ENCODE data around the gene PMFBP1. TPM values are rescaled to one million over a fixed set of nuclear protein-coding genes. Genes with fewer than 3 reads are reported as not detected.

The PMFBP1 gene
- total RNA-seq, 2 experiments from 2014 or later, result 0.64 to 0.88 TPM

DNA sequence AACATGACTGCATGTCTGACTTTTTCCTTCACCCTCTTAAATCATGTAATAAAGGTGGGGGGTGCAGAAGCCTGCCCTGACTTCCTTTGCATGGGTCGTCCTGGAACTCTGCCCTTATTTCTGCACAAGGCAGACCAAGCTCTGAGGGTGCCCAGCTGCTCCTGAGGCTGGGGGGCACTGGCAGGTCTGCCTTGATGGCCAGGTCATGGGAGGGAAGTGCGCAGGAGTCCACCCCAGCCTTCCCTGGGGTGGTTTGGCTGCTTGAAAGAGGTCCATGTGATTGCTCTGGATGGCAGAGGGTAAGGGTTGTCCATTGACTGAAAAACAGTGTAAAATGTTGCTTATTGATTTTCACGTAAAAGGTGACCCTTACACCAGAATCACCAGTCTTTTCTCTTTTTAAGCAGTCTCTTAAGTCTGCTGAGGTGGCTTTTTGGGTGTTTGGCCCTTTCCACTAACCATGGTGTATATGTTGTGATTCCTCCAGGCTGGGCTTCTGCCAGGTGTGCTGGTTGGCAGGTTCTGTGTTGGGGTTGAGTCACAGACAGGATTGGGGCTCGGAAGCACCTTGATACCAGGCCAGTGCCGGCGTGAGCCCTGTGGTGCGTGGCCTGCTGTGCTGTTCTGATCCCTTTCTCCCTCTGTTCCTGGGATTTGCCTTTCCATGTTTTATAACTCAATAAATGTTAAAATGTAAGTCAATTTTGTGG lies 58.9 kb downstream of the PMFBP1 start:
- intact Hi-C loops (cut with DNase I, micrococcal nuclease), result no loop called here
- no peak for ATAC-seq
- H3K36me3 Mint-ChIP-seq (ENCODE audit: low read depth), result peaks cover 45% of the 10 kb centered on the region
- POLR2A ChIA-PET, result interaction anchor here (0.6 to 1.4 kb wide), 2 partner anchors 20 to 504 kb away, joined by 5 read pairs; partner anchors contain the start of genes DHX38 and TXNL4B
- CTCF ChIA-PET, result interaction anchor here (0.9 kb wide), 1 partner anchor 11 kb away, joined by 6 read pairs; no protein-coding TSS in a partner anchor
- no peaks in the 10 kb centered on the region for H3K27me3 Mint-ChIP-seq
- no peak for DNase-seq
- H3K4me1 Mint-ChIP-seq, result no peaks in the 10 kb centered on the region
- H3K4me3 Mint-ChIP-seq, result no peak overlapping the region
- H3K27ac Mint-ChIP-seq, result no peak overlapping the region
- H3K9me3 Mint-ChIP-seq (ENCODE audit: low read depth), result no peaks in the 10 kb centered on the region

DNA sequence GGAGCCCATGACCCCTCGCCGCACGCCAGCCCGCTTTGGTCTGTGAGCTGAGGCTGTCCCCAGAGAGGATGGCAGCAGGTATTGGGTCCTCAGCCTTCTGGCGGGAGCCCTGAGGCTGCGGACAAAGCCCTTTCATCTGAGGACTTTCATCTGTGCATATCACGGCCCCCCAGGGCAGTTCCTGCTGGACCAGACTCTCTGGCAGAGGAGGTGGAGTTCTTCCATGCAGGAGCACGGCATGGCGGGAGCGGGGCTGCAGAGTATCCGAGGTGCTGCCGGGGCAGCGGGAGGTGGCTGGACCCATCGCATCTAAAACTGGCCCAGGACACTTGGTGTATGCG lies 59.5 kb downstream of the PMFBP1 start:
- H3K9me3 Mint-ChIP-seq (ENCODE audit: low read depth), result no peaks in the 10 kb centered on the region
- ChIA-PET CTCF (no interaction called here), POLR2A (interaction anchor here (1.4 kb wide), 1 partner anchor 19 kb away, joined by 5 read pairs; the partner anchor contains the start of genes DHX38 and TXNL4B)
- no peaks in the 10 kb centered on the region for H3K4me1 Mint-ChIP-seq
- intact Hi-C loops (cut with DNase I, micrococcal nuclease), result no loop called here
- H3K4me3 Mint-ChIP-seq, result no peak overlapping the region
- peaks cover 50% of the 10 kb centered on the region for H3K36me3 Mint-ChIP-seq (ENCODE audit: low read depth)
- DNase-seq (no peak), ATAC-seq (no peak)
- no peaks in the 10 kb centered on the region for H3K27me3 Mint-ChIP-seq
- no peak overlapping the region for H3K27ac Mint-ChIP-seq

DNA sequence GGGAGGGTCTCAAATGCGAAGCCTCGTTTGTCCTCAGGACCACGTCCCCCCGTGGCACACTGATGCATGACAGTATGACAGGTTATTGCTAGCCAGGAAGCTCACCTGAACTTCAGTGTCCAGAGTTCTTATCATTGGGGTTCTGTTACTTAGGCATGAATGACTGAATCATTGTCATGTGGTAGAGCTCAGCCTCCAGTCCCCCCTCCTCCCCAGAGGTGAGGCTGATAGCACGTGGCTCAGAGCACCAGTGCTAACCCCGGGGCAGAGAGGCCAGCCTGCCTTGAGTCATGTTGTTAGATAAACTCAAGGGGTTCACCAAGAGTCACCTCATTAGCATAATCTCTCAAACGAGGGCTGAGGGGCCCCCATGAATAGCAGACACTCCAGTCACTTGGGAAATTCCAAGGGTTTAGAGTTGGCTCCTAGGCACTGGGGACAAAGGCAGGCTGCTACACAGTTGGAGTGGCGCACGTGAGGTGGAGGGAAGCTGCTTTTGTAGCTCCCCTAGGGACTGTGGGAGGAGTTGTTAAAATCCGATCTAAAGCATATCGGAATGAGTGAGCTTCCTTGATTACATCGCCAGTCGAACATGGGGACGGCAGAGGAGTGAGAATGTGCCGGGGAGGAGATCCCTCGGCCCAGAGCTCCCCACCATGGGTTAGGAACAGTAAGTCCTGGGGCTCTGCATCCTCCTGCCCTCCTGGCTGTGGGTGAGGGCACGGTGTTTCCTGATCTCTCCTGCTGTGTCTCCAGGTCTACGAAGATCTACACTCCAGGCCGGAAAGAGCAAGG lies 60.1 kb downstream of the PMFBP1 start:
- H3K27ac Mint-ChIP-seq, result no peak overlapping the region
- intact Hi-C loops (cut with DNase I, micrococcal nuclease), result no loop called here
- DNase-seq (no peak), ATAC-seq (no peak)
- no peaks in the 10 kb centered on the region for H3K9me3 Mint-ChIP-seq (ENCODE audit: low read depth)
- ChIA-PET POLR2A (interaction anchor here (1.4 kb wide), 1 partner anchor 18 kb away, joined by 5 read pairs; the partner anchor contains the start of genes DHX38 and TXNL4B), CTCF (interaction anchor here (1.0 to 1.5 kb wide), 2 partner anchors 11 to 12 kb away, joined by 3 read pairs; no protein-coding TSS in a partner anchor)
- H3K27me3 Mint-ChIP-seq, result no peaks in the 10 kb centered on the region
- H3K4me3 Mint-ChIP-seq, result no peak overlapping the region
- peaks cover 53% of the 10 kb centered on the region for H3K36me3 Mint-ChIP-seq (ENCODE audit: low read depth)
- no peaks in the 10 kb centered on the region for H3K4me1 Mint-ChIP-seq

DNA sequence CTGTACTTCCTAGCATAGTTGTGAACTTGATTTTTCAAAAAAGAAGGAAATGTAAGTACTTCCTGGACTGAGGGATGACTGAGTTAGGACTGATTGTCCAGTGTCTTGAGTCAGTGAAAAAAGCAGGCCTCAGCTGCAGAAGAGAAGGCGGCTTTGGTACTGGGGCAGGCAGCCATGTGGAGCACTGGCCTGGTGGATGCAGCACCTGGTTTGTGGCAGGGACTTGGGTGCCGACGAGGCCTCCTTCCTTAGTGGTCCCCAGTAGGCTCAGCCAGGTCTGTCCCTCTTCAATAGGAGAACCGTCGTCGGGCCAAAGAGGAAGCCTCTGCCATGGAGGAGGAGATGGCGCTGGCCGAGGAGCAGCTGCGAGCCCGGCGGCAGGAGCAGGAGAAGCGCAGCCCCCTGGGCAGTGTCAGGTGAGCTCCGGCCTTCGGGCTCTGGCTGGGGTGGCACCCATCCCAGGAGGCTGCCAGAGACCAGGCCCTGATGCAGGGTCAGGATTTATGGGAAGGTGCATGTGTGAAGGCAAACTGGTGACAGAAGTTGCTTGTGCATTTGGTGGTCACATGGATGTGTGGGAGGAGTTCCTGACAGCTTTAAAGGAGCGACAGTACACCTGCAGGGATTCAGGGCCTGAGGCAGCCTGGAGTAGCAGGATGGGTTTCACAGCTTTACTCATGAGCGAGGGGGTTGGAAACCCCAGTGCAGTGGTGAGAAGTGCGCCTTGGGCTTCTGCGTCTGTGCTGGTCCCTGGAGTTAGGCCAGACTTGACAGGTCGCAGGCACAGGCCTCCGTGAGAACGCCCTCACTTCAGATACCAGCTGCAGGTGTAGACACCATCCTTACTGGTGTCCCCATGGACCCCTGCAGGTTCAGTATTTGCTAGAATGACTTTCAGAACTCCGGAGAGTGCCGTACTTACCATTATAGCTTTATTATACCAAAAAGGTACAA lies 61.0 kb downstream of the PMFBP1 start:
- ChIA-PET CTCF (interaction anchor here (0.6 to 1.5 kb wide), 3 partner anchors 11 to 350 kb away, joined by 3 to 5 read pairs (median 3); no protein-coding TSS in a partner anchor), POLR2A (no interaction called here)
- no peaks in the 10 kb centered on the region for H3K9me3 Mint-ChIP-seq (ENCODE audit: low read depth)
- H3K4me3 Mint-ChIP-seq, result no peak overlapping the region
- H3K27me3 Mint-ChIP-seq, result no peaks in the 10 kb centered on the region
- DNase-seq, result no peak
- peaks cover 58% of the 10 kb centered on the region for H3K36me3 Mint-ChIP-seq (ENCODE audit: low read depth)
- H3K4me1 Mint-ChIP-seq, result no peaks in the 10 kb centered on the region
- H3K27ac Mint-ChIP-seq, result no peak overlapping the region
- intact Hi-C loops (cut with DNase I, micrococcal nuclease), result no loop called here
- ATAC-seq, result no peak

DNA sequence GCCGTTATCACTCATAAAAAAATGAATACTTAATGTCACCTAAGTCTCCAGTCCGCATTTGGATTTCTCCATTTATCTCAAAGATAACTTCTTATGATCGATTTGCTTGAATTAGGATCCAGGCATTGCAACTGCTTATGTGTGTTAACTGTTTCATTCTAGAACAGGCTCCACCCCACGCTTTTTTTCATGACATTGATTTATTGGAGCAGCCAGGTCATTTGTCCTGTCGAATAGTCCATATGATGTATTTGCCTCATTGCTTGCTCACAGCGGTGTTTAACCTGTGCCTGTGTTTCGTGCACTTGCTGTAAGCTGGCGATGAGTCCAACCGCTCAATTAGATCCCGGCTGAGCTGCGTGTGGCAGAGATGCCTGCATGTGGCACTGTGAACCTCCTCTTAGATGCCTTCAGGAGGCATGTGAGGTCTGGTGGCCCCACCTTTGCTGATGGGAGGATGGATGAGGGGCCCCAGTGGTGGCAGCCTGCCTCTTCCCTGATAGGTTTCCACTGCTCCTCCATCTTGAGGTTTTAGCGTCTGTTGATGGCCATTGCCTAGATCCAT lies 61.9 kb downstream of the PMFBP1 start:
- POLR2A ChIA-PET, result no interaction called here
- Mint-ChIP-seq H3K9me3 (ENCODE audit: low read depth) (no peaks in the 10 kb centered on the region), H3K27me3 (no peaks in the 10 kb centered on the region), H3K4me3 (no peak overlapping the region), H3K36me3 (ENCODE audit: low read depth) (peaks cover 67% of the 10 kb centered on the region), H3K4me1 (no peaks in the 10 kb centered on the region), H3K27ac (no peak overlapping the region)
- DNase-seq, result no peak
- CTCF ChIA-PET, result interaction anchor here (0.6 kb wide), 1 partner anchor 351 kb away, joined by 5 read pairs; no protein-coding TSS in a partner anchor
- ATAC-seq, result no peak
- intact Hi-C loops (cut with DNase I, micrococcal nuclease), result no loop called here

DNA sequence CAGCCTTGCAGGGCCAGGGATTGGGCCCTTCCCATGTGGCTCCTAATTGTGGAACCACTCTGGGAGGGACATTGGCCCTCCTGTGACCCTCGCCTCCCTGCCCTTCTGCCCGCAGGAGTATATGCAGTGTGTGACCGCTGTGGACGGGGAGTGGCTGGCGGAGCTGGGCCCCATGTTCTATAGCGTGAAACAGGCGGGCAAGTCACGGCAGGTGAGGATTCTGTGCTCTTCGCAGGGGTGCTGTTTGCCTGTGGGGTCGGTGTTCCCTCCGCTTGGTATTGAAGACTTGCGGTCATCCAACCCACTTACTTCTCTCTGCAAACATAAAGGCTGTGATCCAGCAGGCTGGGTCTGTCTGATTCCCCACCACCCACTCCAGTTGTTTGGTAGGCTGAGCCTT lies 62.7 kb downstream of the PMFBP1 start:
- ChIA-PET POLR2A (no interaction called here), CTCF (no interaction called here)
- intact Hi-C loops (cut with DNase I, micrococcal nuclease), result no loop called here
- ATAC-seq (no peak), DNase-seq (no peak)
- H3K36me3 Mint-ChIP-seq (ENCODE audit: low read depth), result peaks cover 69% of the 10 kb centered on the region
- no peak overlapping the region for H3K27ac Mint-ChIP-seq
- no peaks in the 10 kb centered on the region for H3K4me1 Mint-ChIP-seq
- no peaks in the 10 kb centered on the region for H3K9me3 Mint-ChIP-seq (ENCODE audit: low read depth)
- H3K27me3 Mint-ChIP-seq, result no peaks in the 10 kb centered on the region
- H3K4me3 Mint-ChIP-seq, result no peak overlapping the region

DNA sequence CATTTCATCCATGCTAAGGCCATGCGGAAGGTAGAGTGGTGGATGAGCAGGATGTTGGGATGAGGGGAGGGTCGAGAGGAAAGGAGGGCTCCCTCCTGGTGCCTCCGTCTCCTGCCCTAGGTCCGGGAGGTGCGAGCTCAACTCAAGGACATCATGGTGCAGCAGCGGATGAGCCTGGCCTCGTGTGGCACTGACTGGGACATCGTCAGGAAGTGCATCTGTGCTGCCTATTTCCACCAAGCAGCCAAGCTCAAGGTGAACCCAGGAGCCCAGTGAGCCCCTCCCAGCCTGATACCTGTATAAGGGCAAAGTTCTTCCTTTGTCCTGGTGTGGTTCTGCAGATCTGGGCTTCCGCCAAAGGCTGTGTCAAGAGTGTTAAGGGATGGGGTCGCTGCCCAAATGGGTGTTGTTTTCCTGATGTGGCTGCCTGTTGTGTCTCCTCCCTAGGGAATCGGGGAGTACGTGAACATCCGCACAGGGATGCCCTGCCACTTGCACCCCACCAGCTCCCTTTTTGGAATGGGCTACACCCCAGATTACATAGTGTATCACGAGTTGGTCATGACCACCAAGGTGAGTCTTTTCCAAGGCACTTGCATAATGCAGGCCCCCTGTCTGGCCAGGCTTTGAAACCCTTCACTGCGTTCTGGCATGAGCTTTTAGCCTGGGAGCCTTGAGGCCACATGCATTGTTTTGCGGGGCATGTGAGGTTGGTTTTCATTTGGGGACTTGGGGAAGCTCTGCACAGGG lies 63.4 kb downstream of the PMFBP1 start:
- Mint-ChIP-seq H3K9me3 (ENCODE audit: low read depth) (no peaks in the 10 kb centered on the region), H3K4me1 (no peaks in the 10 kb centered on the region), H3K36me3 (ENCODE audit: low read depth) (peaks cover 74% of the 10 kb centered on the region), H3K27me3 (no peaks in the 10 kb centered on the region), H3K27ac (no peak overlapping the region), H3K4me3 (no peak overlapping the region)
- ChIA-PET CTCF (no interaction called here), POLR2A (no interaction called here)
- intact Hi-C loops (cut with DNase I, micrococcal nuclease), result no loop called here
- ATAC-seq (no peak), DNase-seq (no peak)

DNA sequence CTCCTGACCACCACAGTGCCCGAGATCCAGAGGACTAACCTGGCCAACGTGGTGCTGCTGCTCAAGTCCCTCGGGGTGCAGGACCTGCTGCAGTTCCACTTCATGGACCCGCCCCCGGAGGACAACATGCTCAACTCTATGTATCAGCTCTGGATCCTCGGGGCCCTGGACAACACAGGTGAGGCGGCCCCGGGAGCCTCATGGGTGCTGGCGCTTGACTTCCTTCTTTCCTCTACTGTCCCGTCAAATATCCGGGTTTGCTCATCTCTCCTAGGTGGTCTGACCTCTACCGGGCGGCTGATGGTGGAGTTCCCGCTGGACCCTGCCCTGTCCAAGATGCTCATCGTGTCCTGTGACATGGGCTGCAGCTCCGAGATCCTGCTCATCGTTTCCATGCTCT lies 64.6 kb downstream of the PMFBP1 start:
- H3K27ac Mint-ChIP-seq, result no peak overlapping the region
- H3K9me3 Mint-ChIP-seq (ENCODE audit: low read depth), result no peaks in the 10 kb centered on the region
- no peak overlapping the region for H3K4me3 Mint-ChIP-seq
- H3K4me1 Mint-ChIP-seq, result no peaks in the 10 kb centered on the region
- ATAC-seq (no peak), DNase-seq (no peak)
- H3K27me3 Mint-ChIP-seq, result no peaks in the 10 kb centered on the region
- POLR2A ChIA-PET, result no interaction called here
- intact Hi-C loops (cut with DNase I, micrococcal nuclease), result no loop called here
- CTCF ChIA-PET, result interaction anchor here (0.8 to 1.0 kb wide), 2 partner anchors 14 to 359 kb away, joined by 4 read pairs; no protein-coding TSS in a partner anchor
- H3K36me3 Mint-ChIP-seq (ENCODE audit: low read depth), result peaks cover 77% of the 10 kb centered on the region

DNA sequence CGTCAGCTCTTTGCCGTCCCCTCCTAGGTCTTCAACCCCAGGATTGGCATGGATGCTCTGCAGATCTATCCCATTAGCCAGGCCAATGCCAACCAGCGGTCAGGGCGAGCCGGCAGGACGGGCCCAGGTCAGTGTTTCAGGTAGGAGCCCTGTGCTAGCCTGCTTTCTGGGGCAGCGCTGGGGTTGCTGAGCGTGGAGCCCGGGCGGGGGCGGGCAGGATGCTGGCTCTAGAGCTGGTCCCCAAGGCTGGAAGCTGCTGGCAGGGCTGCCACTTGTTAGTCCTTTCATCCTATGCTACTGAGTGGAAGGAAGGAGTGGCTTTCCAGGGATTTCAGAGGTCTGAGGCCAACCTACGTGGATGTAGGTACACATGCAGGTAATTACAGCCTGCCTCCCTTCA lies 66.0 kb downstream of the PMFBP1 start:
- DNase-seq (no peak), ATAC-seq (no peak)
- H3K9me3 Mint-ChIP-seq (ENCODE audit: low read depth), result no peaks in the 10 kb centered on the region
- H3K36me3 Mint-ChIP-seq (ENCODE audit: low read depth), result peaks cover 75% of the 10 kb centered on the region
- no peaks in the 10 kb centered on the region for H3K27me3 Mint-ChIP-seq
- no peaks in the 10 kb centered on the region for H3K4me1 Mint-ChIP-seq
- no peak overlapping the region for H3K4me3 Mint-ChIP-seq
- intact Hi-C loops (cut with DNase I, micrococcal nuclease), result no loop called here
- CTCF ChIA-PET, result no interaction called here
- POLR2A ChIA-PET, result no interaction called here
- no peak overlapping the region for H3K27ac Mint-ChIP-seq

DNA sequence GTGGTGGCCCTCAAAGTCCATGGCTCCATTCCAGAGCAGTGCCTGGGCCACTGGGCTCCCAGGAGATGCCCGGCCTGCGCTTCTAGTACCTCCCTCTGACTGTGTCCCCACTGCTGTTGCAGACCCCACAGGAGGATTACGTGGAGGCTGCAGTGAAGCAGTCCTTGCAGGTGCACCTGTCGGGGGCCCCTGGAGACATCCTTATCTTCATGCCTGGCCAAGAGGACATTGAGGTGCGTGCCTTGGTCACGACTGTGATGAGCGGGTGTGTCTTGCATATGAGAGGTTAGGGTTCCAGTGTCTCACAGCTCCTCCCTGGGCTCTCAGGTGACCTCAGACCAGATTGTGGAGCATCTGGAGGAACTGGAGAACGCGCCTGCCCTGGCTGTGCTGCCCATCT lies 67.0 kb downstream of the PMFBP1 start:
- ATAC-seq (no peak), DNase-seq (no peak)
- no peaks in the 10 kb centered on the region for H3K9me3 Mint-ChIP-seq (ENCODE audit: low read depth)
- H3K36me3 Mint-ChIP-seq (ENCODE audit: low read depth), result peaks cover 75% of the 10 kb centered on the region
- H3K4me1 Mint-ChIP-seq, result no peaks in the 10 kb centered on the region
- H3K27ac Mint-ChIP-seq, result no peak overlapping the region
- intact Hi-C loops (cut with DNase I, micrococcal nuclease), result no loop called here
- POLR2A ChIA-PET, result no interaction called here
- CTCF ChIA-PET, result interaction anchor here (0.5 kb wide), 1 partner anchor 338 kb away, joined by 3 read pairs; no protein-coding TSS in a partner anchor
- H3K4me3 Mint-ChIP-seq, result no peak overlapping the region
- no peaks in the 10 kb centered on the region for H3K27me3 Mint-ChIP-seq

All from activated CD4-positive, alpha-beta T cell treated with anti-CD3 and anti-CD28 coated beads for 36 hours (primary cell).